Left lung (tissue), 10 donors: ENCODE results near the gene CREB5. TPM values are rescaled to one million over a fixed set of nuclear protein-coding genes. Genes with fewer than 3 reads are reported as not detected.

ENCODE experiments used
- ATAC-seq: fragments of 200-7000 bp; cut with Tn5 transposase; one replicate; pipeline ENCODE4 v1.9.1; 2020; ENCODE audit warnings: moderate library complexity
- DNase-seq, 4 donors: peaks; one replicate each; pipeline ENCODE4 v3.0.0-alpha.2; 2013 to 2020
- H3K27ac ChIP-seq, 2 donors: fragments of 200-600 bp; sonication (generic) in 1 of 2; one replicate each; pipeline versions ENCODE4 v1.5.0 to v1.8.0; 2020 to 2021
- H3K27me3 ChIP-seq, 2 donors: fragments of 200-600 bp; sonication (generic) in 1 of 2; one replicate each; pipeline versions ENCODE4 v1.5.0 to v1.8.0; 2020 to 2021
- H3K36me3 ChIP-seq, 2 donors: fragments of 200-600 bp; sonication (generic) in 1 of 2; one replicate each; pipeline versions ENCODE4 v1.5.0 to v1.8.0; 2020 to 2021
- H3K4me1 ChIP-seq, 2 donors: fragments of 200-600 bp; one replicate each; pipeline ENCODE4 v1.8.0; 2021
- H3K4me3 ChIP-seq, 2 donors: fragments of 200-600 bp; sonication (generic) in 1 of 2; one replicate each; pipeline versions ENCODE4 v1.5.0 to v1.8.0; 2020 to 2021; ENCODE audit warnings: mild to moderate bottlenecking in 1 of 2
- H3K9me3 ChIP-seq, 2 donors: fragments of 200-600 bp; sonication (generic) in 1 of 2; one replicate each; pipeline versions ENCODE4 v1.5.0 to v1.8.0; 2020 to 2021
- CTCF ChIP-seq, 2 donors: fragments of 200-600 bp; sonication (generic) in 1 of 2; IDR thresholded peaks; one replicate each; pipeline versions ENCODE4 v1.5.0 to v1.8.0; 2021; ENCODE audit warnings: antibody characterized with exemption in 2 of 2
- intact Hi-C, 2 donors: fragments of 100-400 bp; cut with DNase I; formaldehyde crosslinking; loops; one replicate each; pipeline versions ENCODE4 v1.11.2 to v1.14.2; 2022
- polyA plus RNA-seq, 6 donors: library from polyadenylated mRNA; unstranded; fragments of 120-200 nt; gene quantifications; one replicate each; pipeline ENCODE4 v1.2.1, GENCODE V29; 2013; ENCODE audit not compliant: insufficient read length in 6 of 6
- total RNA-seq, 2 donors: library from RNA; stranded (reverse); fragmentation: NEBNext Ultra II Directional; extraction: Animal tissue kit (Norgen Biotek cat#: 25700); gene quantifications; one replicate each; pipeline ENCODE4 v1.2.1, GENCODE V29; 2021
- donor health status: DM: no; HTN: yes; CAD: no.
- donor health status: DM: no; HTN: no; CAD: no.

The CREB5 gene
- total and polyA plus RNA-seq, 8 donors: 6.6 to 19.9 (median 15.7) TPM

- no peaks in the 10 kb centered on the region for H3K27me3 ChIP-seq
- H3K4me3 ChIP-seq: no peak overlapping the region
- H3K36me3 ChIP-seq: peaks cover 0 to 47% of the 10 kb centered on the region in 2 donors
- TF ChIP-seq CTCF (IDR thresholded peaks at IDR 0.05): no peak
- ATAC-seq (no peak), DNase-seq (no peak)
- no peaks in the 10 kb centered on the region for H3K9me3 ChIP-seq
- intact Hi-C loops: no loop called here
- peaks cover 0 to 7% of the 10 kb centered on the region in 2 donors for H3K4me1 ChIP-seq
- H3K27ac ChIP-seq: no peak overlapping the region
Observed at GRCh38 chr7:28724563-28724962, 312.2 kb downstream of the CREB5 start.

GRCh38 chr7:28725045-28725642 is 312.8 kb downstream of the CREB5 start:
- no peak for TF ChIP-seq CTCF (IDR thresholded peaks at IDR 0.05)
- intact Hi-C loops: no loop called here
- H3K4me3 ChIP-seq: no peak overlapping the region
- peaks cover 0 to 42% of the 10 kb centered on the region in 2 donors for H3K36me3 ChIP-seq
- H3K9me3 ChIP-seq: no peaks in the 10 kb centered on the region
- DNase-seq (no peak), ATAC-seq (no peak)
- H3K27me3 ChIP-seq: no peaks in the 10 kb centered on the region
- no peak overlapping the region for H3K27ac ChIP-seq
- peaks cover 0 to 7% of the 10 kb centered on the region in 2 donors for H3K4me1 ChIP-seq

- no peak for TF ChIP-seq CTCF (IDR thresholded peaks at IDR 0.05)
- intact Hi-C loops: no loop called here
- Histone ChIP-seq H3K27ac (no peak overlapping the region), H3K9me3 (no peaks in the 10 kb centered on the region), H3K27me3 (no peaks in the 10 kb centered on the region), H3K36me3 (peaks cover 0 to 34% of the 10 kb centered on the region in 2 donors), H3K4me3 (no peak overlapping the region), H3K4me1 (peaks cover 0 to 7% of the 10 kb centered on the region in 2 donors)
- ATAC-seq (no peak), DNase-seq (no peak)
Observed at GRCh38 chr7:28725911-28726310, 313.6 kb downstream of the CREB5 start.

- H3K27ac ChIP-seq: no peak overlapping the region
- intact Hi-C loops: no loop called here
Observed at GRCh38 chr7:28726555-28726954, 314.2 kb downstream of the CREB5 start.

GRCh38 chr7:28729281-28729680 is 317.0 kb downstream of the CREB5 start:
- Histone ChIP-seq H3K27me3 (no peaks in the 10 kb centered on the region), H3K4me1 (peaks cover 0 to 7% of the 10 kb centered on the region in 2 donors), H3K36me3 (peaks cover 0 to 11% of the 10 kb centered on the region in 2 donors), H3K9me3 (no peaks in the 10 kb centered on the region), H3K4me3 (no peak overlapping the region), H3K27ac (no peak overlapping the region)
- intact Hi-C loops: no loop called here
- DNase-seq: no peak
- TF ChIP-seq CTCF (IDR thresholded peaks at IDR 0.05): no peak
- ATAC-seq: no peak

More at GRCh38 chr7:28726555-28726954, 314.2 kb downstream of the CREB5 start:
- H3K36me3 ChIP-seq: peaks cover 0 to 28% of the 10 kb centered on the region in 2 donors
- no peaks in the 10 kb centered on the region for H3K9me3 ChIP-seq
- H3K4me3 ChIP-seq: no peak overlapping the region
- no peak for ATAC-seq
- H3K4me1 ChIP-seq: peaks cover 0 to 7% of the 10 kb centered on the region in 2 donors
- TF ChIP-seq CTCF (IDR thresholded peaks at IDR 0.05): no peak
- H3K27me3 ChIP-seq: no peaks in the 10 kb centered on the region
- no peak for DNase-seq
